Stomach (tissue), 4 donors: ENCODE data around the gene DEPDC5.

ENCODE experiments used
- CTCF ChIP-seq, 7 experiments: fragments of 450-650 bp in 4 of 7; fragments of 200-600 bp in 3 of 7; sonication (generic) in 3 of 7; IDR thresholded peaks; one replicate each; pipeline ENCODE4 v1.5.1; 2016 to 2019; ENCODE audit warnings: antibody characterized with exemption in 7 of 7, control low read depth in 2 of 7, mild to moderate bottlenecking in 1 of 7
- POLR2AphosphoS5 ChIP-seq, 3 donors: sonication (generic); formaldehyde crosslinking; IDR thresholded peaks; one replicate each; pipeline ENCODE4 v1.6.1; 2016; ENCODE audit warnings: antibody characterized with exemption in 3 of 3

- TF ChIP-seq CTCF (IDR thresholded peaks at IDR 0.05) (no peak), POLR2AphosphoS5 (IDR thresholded peaks at IDR 0.05) (no peak)
Observed at GRCh38 chr22:31830721-31831070, 76.9 kb downstream of the DEPDC5 start.
